ENCODE data around the gene HIGD2B.
"Not testable (repeated sequence)": the region's sequence is repeated elsewhere in the genome, so short reads cannot be mapped to it uniquely, and the experiment has no call there.

Gene HIGD2B

DNA sequence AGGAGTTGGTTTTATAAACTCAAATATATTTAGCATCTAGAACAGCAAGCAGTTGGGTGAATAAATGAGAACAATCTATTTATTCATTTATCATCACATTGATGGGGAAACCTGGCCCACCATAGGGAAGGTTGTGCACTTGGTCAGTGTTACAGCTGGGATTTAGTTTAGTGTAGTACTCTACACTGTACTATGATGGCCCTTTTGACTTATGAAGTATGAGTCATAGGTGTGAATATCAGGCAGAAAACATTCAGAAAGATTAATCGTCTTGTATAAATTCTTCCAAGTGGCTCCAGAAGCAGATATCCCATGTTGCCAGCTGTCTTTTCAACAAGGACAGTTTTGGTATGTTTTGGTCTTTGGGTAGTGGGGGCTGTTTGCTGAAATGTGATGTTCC lies 38.0 kb upstream of the HIGD2B start:
- DNase-seq: no peak
- Histone ChIP-seq H3K27ac (ENCODE audit: insufficient read depth, low read length, poor library complexity, severe bottlenecking) (no peak overlapping the region), H3K4me1 (ENCODE audit: control insufficient read depth, insufficient read depth, low read length, poor library complexity, severe bottlenecking) (no peaks in the 10 kb centered on the region), H3K4me3 (ENCODE audit: insufficient read depth, low read depth, low read length, poor library complexity, severe bottlenecking) (no peak overlapping the region), H3K27me3 (replicated peaks; ENCODE audit: control insufficient read depth, insufficient read depth, low read length, poor library complexity, severe bottlenecking) (no peaks in the 10 kb centered on the region), H3K9me3 (ENCODE audit: control insufficient read depth, low read length) (no peaks in the 10 kb centered on the region), H3K36me3 (ENCODE audit: control insufficient read depth, insufficient read depth, low read length) (no peaks in the 10 kb centered on the region)

DNA sequence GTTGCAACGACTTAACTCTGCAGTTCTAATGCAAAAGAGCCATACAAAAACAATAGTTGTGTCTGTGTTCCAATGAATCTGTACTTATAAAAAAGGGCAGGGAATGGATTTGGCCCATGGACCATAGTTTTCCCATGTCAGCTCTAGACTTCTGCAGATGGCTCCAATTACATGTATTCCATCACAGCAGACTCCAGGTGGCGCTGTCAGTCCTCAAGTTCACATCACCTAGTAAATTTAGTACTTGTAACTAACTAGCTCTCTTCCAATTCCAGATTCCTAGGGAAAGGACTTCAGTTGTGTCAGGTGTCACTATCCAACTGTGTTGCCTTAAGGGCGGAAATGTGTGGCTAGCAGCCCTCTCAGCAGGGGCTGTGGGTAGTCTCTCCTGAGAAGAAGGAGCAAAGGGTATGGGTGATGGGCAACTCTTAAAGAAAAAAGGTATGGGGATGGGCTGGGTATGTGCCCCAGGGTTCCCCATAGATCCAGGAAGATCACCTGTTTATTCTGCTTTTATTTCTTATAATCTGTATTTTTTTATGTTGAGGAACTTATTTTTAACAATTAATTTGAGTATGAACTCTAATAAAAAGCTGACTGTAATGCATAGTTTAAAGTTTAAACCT lies 36.2 kb upstream of the HIGD2B start:
- H3K9me3 ChIP-seq (ENCODE audit: control insufficient read depth, low read length): no peaks in the 10 kb centered on the region
- H3K36me3 ChIP-seq (ENCODE audit: control insufficient read depth, insufficient read depth, low read length): peaks cover 3% of the 10 kb centered on the region
- no peak overlapping the region for H3K27ac ChIP-seq (ENCODE audit: insufficient read depth, low read length, poor library complexity, severe bottlenecking)
- H3K4me1 ChIP-seq (ENCODE audit: control insufficient read depth, insufficient read depth, low read length, poor library complexity, severe bottlenecking): no peaks in the 10 kb centered on the region
- no peaks in the 10 kb centered on the region for H3K27me3 ChIP-seq (replicated peaks; ENCODE audit: control insufficient read depth, insufficient read depth, low read length, poor library complexity, severe bottlenecking)
- H3K4me3 ChIP-seq (ENCODE audit: insufficient read depth, low read depth, low read length, poor library complexity, severe bottlenecking): no peak overlapping the region
- peak; percentile 24 to 54 (median 31) for DNase-seq

- H3K4me1 ChIP-seq (ENCODE audit: control insufficient read depth, insufficient read depth, low read length, poor library complexity, severe bottlenecking); DNase-seq; H3K27me3 ChIP-seq (replicated peaks; ENCODE audit: control insufficient read depth, insufficient read depth, low read length, poor library complexity, severe bottlenecking); H3K27ac ChIP-seq (ENCODE audit: insufficient read depth, low read length, poor library complexity, severe bottlenecking); H3K36me3 ChIP-seq (ENCODE audit: control insufficient read depth, insufficient read depth, low read length); H3K4me3 ChIP-seq (ENCODE audit: insufficient read depth, low read depth, low read length, poor library complexity, severe bottlenecking); H3K9me3 ChIP-seq (ENCODE audit: control insufficient read depth, low read length): not testable (repeated sequence)
Measured at GRCh38 chr15:72708551-72709303, 22.7 kb upstream of the HIGD2B start.

GRCh38 chr15:72706266-72706665 lies 20.3 kb upstream of the HIGD2B start:
- no peaks in the 10 kb centered on the region for H3K4me1 ChIP-seq (ENCODE audit: control insufficient read depth, insufficient read depth, low read length, poor library complexity, severe bottlenecking)
- H3K4me3 ChIP-seq (ENCODE audit: insufficient read depth, low read depth, low read length, poor library complexity, severe bottlenecking): no peak overlapping the region
- no peaks in the 10 kb centered on the region for H3K36me3 ChIP-seq (ENCODE audit: control insufficient read depth, insufficient read depth, low read length)
- no peak overlapping the region for H3K27ac ChIP-seq (ENCODE audit: insufficient read depth, low read length, poor library complexity, severe bottlenecking)
- H3K9me3 ChIP-seq (ENCODE audit: control insufficient read depth, low read length): no peaks in the 10 kb centered on the region
- H3K27me3 ChIP-seq (replicated peaks; ENCODE audit: control insufficient read depth, insufficient read depth, low read length, poor library complexity, severe bottlenecking): no peaks in the 10 kb centered on the region
- DNase-seq: no peak

DNA sequence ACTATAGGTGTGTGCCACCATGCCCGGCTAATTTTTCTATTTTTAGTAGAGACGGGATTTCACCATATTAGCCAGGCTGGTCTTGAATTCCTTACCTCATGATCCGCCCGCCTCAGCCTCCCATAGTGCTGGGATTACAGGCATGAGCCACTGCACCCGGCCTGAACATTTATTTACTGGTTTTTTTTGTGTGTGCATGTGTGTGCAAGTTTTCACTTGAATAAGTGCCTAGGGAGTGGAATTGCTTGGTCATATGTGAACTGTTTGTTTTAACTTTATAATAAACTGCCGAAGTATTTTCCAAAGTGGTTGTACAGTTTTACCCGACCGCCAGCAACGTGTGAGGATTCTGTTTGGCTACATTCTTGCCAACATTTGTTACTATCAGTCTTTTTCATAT lies 14.1 kb upstream of the HIGD2B start:
- H3K36me3 ChIP-seq (ENCODE audit: control insufficient read depth, insufficient read depth, low read length): no peaks in the 10 kb centered on the region
- no peak for DNase-seq

DNA sequence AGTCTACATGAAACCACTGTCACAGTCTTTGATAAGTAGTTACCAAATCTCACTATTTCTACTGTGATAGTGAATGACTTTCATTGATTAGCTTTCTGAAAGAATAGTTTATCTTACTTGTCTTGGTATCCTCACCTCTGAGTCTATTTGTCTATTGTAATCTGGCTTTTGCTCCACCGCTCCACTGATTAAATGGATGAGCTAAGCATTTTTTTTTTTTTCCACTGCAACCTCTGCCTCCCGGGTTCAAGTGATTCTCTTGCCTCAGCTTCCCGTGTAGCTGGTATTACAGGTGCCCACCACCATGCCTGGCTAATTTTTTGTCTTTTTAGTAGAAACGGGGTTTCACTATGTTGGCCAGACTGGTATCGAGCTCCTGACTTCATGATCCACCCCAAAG lies 13.0 kb upstream of the HIGD2B start:
- Histone ChIP-seq H3K27ac (ENCODE audit: insufficient read depth, low read length, poor library complexity, severe bottlenecking) (no peak overlapping the region), H3K36me3 (ENCODE audit: control insufficient read depth, insufficient read depth, low read length) (no peaks in the 10 kb centered on the region), H3K27me3 (replicated peaks; ENCODE audit: control insufficient read depth, insufficient read depth, low read length, poor library complexity, severe bottlenecking) (no peaks in the 10 kb centered on the region), H3K4me3 (ENCODE audit: insufficient read depth, low read depth, low read length, poor library complexity, severe bottlenecking) (no peak overlapping the region), H3K4me1 (ENCODE audit: control insufficient read depth, insufficient read depth, low read length, poor library complexity, severe bottlenecking) (no peaks in the 10 kb centered on the region), H3K9me3 (ENCODE audit: control insufficient read depth, low read length) (no peaks in the 10 kb centered on the region)
- DNase-seq: no peak

More for the DNA sequence above, 14.1 kb upstream of the HIGD2B start:
- Histone ChIP-seq H3K9me3 (ENCODE audit: control insufficient read depth, low read length) (no peaks in the 10 kb centered on the region), H3K27ac (ENCODE audit: insufficient read depth, low read length, poor library complexity, severe bottlenecking) (no peak overlapping the region), H3K27me3 (replicated peaks; ENCODE audit: control insufficient read depth, insufficient read depth, low read length, poor library complexity, severe bottlenecking) (no peaks in the 10 kb centered on the region), H3K4me1 (ENCODE audit: control insufficient read depth, insufficient read depth, low read length, poor library complexity, severe bottlenecking) (no peaks in the 10 kb centered on the region), H3K4me3 (ENCODE audit: insufficient read depth, low read depth, low read length, poor library complexity, severe bottlenecking) (no peak overlapping the region)

- H3K4me3 ChIP-seq (ENCODE audit: insufficient read depth, low read depth, low read length, poor library complexity, severe bottlenecking): no peak overlapping the region
- H3K27me3 ChIP-seq (replicated peaks; ENCODE audit: control insufficient read depth, insufficient read depth, low read length, poor library complexity, severe bottlenecking): no peaks in the 10 kb centered on the region
- no peaks in the 10 kb centered on the region for H3K4me1 ChIP-seq (ENCODE audit: control insufficient read depth, insufficient read depth, low read length, poor library complexity, severe bottlenecking)
- H3K36me3 ChIP-seq (ENCODE audit: control insufficient read depth, insufficient read depth, low read length): peaks cover 5% of the 10 kb centered on the region
- no peaks in the 10 kb centered on the region for H3K9me3 ChIP-seq (ENCODE audit: control insufficient read depth, low read length)
- no peak overlapping the region for H3K27ac ChIP-seq (ENCODE audit: insufficient read depth, low read length, poor library complexity, severe bottlenecking)
- DNase-seq: no peak
Measured at GRCh38 chr15:72690938-72691337, 5.0 kb upstream of the HIGD2B start.

GRCh38 chr15:72688697-72689096 lies 2.7 kb upstream of the HIGD2B start:
- Histone ChIP-seq H3K27me3 (replicated peaks; ENCODE audit: control insufficient read depth, insufficient read depth, low read length, poor library complexity, severe bottlenecking) (no peaks in the 10 kb centered on the region), H3K9me3 (ENCODE audit: control insufficient read depth, low read length) (no peaks in the 10 kb centered on the region), H3K36me3 (ENCODE audit: control insufficient read depth, insufficient read depth, low read length) (peaks cover 5% of the 10 kb centered on the region), H3K4me1 (ENCODE audit: control insufficient read depth, insufficient read depth, low read length, poor library complexity, severe bottlenecking) (peaks cover 5% of the 10 kb centered on the region), H3K4me3 (ENCODE audit: insufficient read depth, low read depth, low read length, poor library complexity, severe bottlenecking) (no peak overlapping the region), H3K27ac (ENCODE audit: insufficient read depth, low read length, poor library complexity, severe bottlenecking) (no peak overlapping the region)
- DNase-seq: no peak

DNA sequence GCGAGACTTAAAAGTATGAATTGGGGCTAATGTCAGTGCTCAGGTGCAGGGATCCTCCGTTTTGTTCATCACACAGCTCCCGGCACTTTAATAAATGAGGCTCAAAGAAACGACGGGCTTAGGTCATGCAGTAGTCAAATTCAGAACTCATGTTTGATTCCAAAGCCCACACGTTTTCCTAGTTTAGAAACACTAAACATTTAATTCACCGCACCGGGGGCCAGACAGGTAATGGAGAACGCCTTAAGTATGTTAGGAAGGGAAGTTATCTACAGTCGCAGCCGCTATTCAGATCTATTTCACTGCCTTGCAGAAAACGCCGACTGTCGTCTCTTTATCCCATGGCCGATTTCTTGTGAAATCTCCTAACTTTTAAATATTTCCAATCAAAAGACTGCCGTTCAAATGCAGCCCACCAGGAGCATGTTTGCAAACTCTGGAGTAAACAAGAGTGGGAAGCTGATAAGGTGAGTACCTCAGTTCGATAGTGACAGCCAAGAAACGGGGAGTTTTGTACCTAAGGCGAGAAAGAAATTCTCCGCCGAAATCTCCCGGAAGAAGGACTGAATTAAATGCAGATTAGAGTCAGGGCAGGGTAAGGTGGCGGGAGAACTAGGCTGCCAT lies 569 bp downstream of the HIGD2B start:
- H3K4me3 ChIP-seq (ENCODE audit: insufficient read depth, low read depth, low read length, poor library complexity, severe bottlenecking): peak overlapping the region; percentile 87
- H3K27ac ChIP-seq (ENCODE audit: insufficient read depth, low read length, poor library complexity, severe bottlenecking): peak overlapping the region; percentile 81
- no peaks in the 10 kb centered on the region for H3K27me3 ChIP-seq (replicated peaks; ENCODE audit: control insufficient read depth, insufficient read depth, low read length, poor library complexity, severe bottlenecking)
- H3K36me3 ChIP-seq (ENCODE audit: control insufficient read depth, insufficient read depth, low read length): no peaks in the 10 kb centered on the region
- H3K9me3 ChIP-seq (ENCODE audit: control insufficient read depth, low read length): no peaks in the 10 kb centered on the region
- no peak for DNase-seq
- H3K4me1 ChIP-seq (ENCODE audit: control insufficient read depth, insufficient read depth, low read length, poor library complexity, severe bottlenecking): peaks cover 5% of the 10 kb centered on the region

GRCh38 chr15:72682772-72683171 lies 3.2 kb downstream of the HIGD2B start:
- H3K27me3 ChIP-seq (replicated peaks; ENCODE audit: control insufficient read depth, insufficient read depth, low read length, poor library complexity, severe bottlenecking): peaks cover 8% of the 10 kb centered on the region

More at GRCh38 chr15:72682772-72683171, 3.2 kb downstream of the HIGD2B start:
- Histone ChIP-seq H3K4me1 (ENCODE audit: control insufficient read depth, insufficient read depth, low read length, poor library complexity, severe bottlenecking) (peaks cover 5% of the 10 kb centered on the region), H3K9me3 (ENCODE audit: control insufficient read depth, low read length) (no peaks in the 10 kb centered on the region), H3K27ac (ENCODE audit: insufficient read depth, low read length, poor library complexity, severe bottlenecking) (no peak overlapping the region), H3K4me3 (ENCODE audit: insufficient read depth, low read depth, low read length, poor library complexity, severe bottlenecking) (no peak overlapping the region), H3K36me3 (ENCODE audit: control insufficient read depth, insufficient read depth, low read length) (no peaks in the 10 kb centered on the region)
- no peak for DNase-seq

All from effector memory CD4-positive, alpha-beta T cell (primary cell).